GM21786 (cell line): ENCODE data around the gene DNAI1.

Experiments used
- ATAC-seq: cut with Tn5 transposase; IDR thresholded peaks from one replicate; pipeline ENCODE4 v1.9.1; 2021; ENCODE audit not compliant: unreplicated experiment

DNAI1 gene

DNA sequence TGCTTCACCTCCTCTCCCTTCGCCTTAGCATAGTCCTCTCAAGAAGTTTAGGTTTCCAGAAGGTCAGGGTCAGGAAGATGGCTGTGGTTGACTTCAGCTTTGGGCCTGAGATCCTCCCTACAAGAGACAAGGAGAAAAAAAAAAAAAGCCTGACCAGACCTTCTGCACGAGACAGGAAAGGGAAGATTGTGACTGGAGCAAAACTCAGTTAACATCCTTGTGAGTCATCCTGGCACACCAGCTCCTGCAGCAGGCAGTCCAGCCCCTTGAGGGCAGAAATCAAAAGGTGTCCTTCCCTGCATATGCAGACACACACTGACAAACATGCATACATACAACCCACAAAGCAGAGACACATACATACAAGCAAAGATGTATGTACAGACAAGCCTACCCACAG is 82.2 kb downstream of the DNAI1 start:
- no peak for ATAC-seq

DNA sequence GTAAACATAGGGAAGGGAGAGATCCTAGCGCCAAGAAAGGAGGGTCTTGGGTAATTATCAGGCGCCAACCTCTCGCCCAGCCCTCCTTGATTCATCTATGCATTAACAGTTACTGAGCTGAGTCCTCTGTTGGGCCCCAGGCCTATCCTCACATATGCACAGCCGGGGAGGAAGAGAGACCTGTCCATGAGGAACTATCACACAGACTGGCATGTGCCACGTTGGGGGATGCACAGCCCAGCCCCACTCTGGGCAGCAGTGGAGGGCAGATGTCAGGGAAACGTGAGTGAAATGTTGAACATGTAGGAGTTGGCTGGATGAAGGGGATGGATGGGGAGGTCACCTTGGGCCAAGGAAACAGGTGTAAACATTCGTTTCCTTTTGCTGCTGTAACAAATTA is 82.9 kb downstream of the DNAI1 start:
- ATAC-seq = no peak

DNA sequence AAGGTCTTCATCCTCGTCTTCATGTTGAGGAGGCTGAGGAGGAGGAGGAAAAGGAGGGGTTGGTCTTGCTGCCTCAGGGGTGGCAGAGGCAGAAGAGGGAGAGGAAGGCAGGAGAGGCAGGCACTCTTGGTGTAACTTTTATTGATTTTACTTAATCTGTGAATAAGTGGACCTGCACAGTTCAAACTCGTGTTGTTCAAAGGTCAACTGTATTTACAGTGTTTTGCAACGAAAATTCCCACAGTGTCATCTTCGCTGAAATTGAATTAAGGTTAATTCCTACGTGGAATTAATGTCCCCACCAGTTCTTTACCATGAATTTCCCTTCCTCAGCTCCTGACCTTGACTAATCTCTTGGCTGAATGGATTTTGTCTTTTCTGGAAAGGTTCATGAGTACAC is 85.4 kb downstream of the DNAI1 start:
- no peak for ATAC-seq

DNA sequence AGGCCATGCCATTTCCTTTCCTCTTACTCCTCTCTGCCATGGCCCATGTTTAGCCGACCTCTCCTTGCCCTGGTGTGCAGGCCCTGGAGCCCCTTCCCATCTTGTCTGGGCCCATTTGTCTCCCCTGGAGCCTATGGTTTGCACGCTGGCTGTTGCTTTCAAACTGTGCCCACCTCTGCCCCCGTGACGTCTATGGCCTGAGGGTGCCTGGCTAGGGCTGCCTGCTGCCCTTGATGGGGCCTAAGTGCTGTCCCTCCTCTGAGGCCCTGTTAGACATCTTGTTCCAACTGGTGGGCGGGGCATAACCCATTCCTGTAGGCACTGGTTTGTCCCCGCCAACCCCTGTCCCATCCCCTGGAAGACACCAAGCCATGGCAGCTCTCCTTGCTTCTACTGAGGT is 86.9 kb downstream of the DNAI1 start:
- ATAC-seq = no peak

GRCh38 chr9:34546102-34546833 is 87.7 kb downstream of the DNAI1 start:
- no peak for ATAC-seq

DNA sequence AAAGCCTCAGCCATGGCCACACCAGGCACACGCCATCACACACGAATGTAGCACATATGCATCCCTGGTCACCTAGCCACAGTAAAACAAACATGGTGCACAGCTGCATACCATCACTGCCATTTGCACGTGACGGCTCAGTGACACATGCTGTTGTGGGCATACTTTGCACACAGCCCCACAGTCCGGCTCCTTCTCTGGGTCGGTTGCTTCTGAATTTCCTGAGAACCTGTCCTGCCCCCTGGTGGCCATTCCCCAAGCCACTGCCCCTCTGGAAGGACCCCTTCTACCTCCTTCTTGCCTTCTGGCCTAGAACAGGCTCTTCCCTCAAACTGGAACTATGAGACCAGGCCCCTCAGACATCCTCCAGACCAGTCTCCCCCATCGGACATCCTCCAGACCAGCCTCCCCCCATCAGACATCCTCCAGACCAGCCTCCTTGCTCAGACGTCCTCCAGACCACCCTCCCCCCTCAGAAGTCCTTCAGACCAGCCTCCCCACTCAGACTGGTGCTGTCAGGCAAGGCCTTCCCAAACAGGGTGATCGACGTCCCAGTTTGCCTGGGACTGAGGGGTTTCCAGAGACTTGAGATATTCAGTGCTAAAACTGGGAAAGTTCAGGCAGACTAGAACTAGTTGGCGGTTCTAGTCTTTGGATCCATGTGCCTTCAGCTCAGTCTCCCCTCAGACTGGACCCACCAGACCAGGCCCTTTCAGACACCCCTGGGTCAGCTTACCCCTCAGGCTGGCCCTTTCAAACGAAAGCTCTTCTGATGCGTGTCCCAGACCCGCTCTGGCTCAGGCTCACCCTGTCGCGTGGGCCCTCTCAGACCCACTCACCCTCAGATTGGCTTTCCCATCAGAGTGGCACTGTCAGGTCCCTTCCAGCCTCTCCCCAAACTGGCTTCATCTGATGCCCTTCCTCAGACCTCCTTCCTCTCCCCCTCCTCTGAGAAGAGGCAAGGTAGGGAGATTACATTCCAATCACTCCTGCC is 88.5 kb downstream of the DNAI1 start:
- no peak for ATAC-seq

GRCh38 chr9:34547960-34548611 is 89.5 kb downstream of the DNAI1 start:
- no peak for ATAC-seq

DNA sequence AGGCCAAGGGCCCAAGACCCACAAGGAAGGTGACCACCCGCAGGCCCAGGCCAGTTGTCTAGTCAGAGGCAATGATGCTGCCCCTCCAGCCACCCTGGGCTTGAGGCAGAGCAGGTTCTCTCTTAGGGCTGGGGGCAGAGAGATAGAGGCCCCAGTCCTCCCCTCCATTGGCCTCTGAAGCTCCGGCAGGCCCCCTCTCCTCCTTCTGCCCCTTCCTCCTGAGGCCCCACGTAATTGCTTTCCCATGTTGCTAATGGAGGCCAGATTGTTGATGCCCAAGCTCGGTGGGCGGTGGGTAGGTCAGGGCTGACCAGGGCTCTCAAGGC is 90.8 kb downstream of the DNAI1 start:
- ATAC-seq = no peak

- ATAC-seq = no peak
Measured at GRCh38 chr9:34550016-34550680, 91.5 kb downstream of the DNAI1 start.

- ATAC-seq = no peak
Measured at GRCh38 chr9:34550681-34551270, 92.2 kb downstream of the DNAI1 start.

- no peak for ATAC-seq
Measured at GRCh38 chr9:34551751-34552605, 93.4 kb downstream of the DNAI1 start.

DNA sequence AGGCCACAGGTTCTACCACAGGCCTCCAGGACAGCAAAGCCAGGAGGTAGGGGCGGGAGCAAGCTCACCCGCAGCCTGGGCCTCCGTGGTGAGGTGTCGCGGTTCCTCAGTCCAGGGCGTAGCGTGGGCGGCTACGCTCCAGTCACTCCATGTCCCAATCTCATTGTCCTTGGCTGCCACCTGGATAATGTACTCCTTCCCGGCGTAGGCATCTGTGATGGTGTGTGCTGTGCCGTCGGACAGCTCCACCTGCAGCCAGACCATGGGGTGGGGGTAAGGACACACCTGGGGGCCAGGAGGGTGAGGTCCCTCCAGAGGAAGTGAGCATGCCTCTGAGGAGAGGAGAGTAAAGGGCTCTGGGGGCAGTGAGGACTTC is 94.0 kb downstream of the DNAI1 start:
- ATAC-seq = no peak

- ATAC-seq = no peak
Measured at GRCh38 chr9:34552986-34553385, 94.4 kb downstream of the DNAI1 start.

DNA sequence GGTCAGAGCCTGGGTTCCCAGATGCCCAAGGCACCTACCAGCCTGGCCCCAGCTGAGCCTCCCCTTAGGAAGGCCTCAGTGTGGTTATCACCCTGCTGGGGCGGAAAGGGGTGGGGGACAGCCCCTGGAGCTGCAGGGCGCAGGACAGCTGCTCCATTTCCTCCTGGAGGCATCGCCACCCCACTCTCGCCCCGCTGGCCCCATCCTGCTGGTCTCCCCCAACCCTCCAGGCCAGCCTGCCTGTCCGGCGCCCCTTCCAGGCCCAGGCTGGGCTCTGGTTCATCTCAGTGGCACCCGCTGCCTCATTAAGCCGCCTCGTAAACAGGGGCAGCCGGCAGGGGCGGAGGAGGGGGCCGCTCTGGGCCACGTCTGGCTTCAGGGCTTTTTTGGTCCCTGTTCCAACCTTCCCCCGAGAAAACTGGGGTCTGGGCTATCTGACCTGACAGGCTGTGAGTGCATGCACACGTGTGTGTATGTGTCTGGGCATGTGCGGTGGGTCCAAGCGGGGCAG is 95.0 kb downstream of the DNAI1 start:
- no peak for ATAC-seq

DNA sequence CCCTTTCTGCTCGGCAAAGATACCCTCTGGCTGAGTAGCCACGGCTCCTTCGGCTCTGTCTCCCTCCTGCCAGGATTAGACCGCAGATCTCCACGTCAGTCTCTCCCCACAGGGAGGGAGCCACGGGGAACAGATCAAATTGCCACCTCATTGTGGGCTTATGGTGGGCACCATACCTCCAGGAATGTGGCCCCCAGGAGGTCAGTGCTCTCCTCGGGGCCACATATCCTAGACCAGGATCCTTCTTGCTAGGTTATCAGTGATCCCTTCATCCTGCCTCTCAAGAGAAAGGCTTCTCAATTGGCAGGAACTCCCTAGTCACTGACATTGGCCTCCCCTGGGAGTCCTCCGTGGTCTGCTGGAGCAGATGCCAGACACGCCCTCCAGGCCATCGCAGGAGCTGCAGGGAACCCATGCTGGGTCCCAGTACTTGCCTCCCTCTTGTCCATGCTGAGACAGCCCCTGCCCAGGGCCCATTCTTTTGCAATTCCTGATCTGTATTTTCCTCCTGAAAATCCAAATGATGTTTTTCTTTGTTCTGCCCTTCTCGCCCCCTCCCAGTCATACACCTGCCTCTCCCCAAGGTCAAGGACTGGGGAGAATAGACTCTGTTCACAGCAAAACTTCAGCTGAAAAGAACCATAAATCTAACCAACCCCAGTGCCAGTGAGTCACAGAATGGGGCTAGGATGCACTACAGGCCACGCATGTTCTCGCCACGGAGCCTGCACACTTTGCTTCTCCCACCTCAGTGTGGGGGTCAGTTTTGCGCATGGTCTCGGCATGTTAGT is 95.8 kb downstream of the DNAI1 start:
- ATAC-seq = no peak

- ATAC-seq = no peak
Measured at GRCh38 chr9:34555002-34555348, 96.4 kb downstream of the DNAI1 start.

DNA sequence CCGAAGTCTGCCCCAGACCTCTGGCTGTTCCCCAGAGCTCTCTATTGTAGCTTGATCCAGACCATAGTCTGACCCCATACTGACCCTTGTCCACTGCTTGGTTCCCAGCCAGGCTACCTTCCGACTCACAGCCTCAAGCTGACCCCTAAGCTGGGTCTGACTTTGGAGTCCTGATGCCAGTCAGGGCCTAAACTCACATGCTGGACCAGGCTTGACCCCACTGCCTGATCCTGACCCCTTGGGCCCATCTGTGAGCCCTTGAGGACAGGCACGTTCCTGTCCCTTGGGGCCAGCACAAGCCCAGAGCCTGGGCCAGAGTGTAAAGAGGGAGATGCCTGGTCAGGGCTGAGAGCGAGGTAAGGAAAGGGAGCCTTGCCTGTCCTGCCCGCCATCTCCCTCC is 96.9 kb downstream of the DNAI1 start:
- no peak for ATAC-seq

DNA sequence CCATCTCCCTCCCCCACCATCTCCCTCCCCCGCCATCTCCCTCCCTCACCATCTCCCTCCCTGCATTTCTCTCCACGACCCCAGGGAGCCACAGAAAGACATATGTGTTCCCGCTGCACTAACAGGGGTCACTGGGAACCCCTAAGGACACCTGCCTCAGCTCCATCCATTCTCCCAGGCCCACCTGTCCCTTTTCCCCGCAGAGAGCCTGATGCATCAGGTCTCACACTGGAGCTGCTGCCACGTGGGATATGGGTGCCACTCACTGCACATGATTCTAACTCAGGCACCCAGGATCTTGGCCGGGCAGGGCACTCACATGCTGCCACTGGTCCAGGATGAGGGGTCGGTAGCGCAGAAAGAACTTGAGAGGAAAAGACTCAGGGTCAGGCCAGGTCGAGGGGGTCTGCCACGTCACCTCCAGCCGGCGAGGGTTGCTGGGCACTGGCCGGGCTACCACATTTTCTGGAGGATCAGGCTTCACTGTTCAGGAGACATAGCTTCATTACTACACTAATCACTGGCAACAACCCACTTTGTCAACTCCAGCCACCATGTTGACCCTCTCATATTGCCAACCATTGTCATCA is 97.4 kb downstream of the DNAI1 start:
- no peak for ATAC-seq

DNA sequence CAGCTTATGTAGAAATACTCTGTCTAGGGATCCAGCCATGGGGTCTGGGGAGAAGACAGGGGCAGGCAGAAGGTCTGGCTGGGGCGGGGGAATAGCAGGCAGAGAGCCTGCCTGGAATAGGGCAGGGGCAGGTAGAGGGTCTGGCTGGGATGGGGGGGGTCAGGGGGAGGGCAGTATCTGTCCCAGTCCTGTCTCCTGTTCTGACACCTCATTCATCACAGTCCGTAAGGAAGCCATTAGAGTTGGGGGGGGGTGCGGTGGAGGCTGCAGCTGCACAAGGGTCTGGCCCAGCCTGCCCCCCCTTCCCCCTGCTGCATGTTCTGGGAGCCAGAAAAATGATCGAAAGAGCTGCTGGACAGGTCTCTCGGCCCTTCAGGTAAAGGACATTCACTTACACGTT is 98.3 kb downstream of the DNAI1 start:
- ATAC-seq = no peak
